Stimulated activated naive B cell treated with anti-CD40 and anti-IgM and Interleukin-4, amounts not matched to agents 10 μg/mL and 1 μg/mL and 100 μg/mL, for 72 hours (primary cell): ENCODE measurements around the gene HSP90AB1.

ENCODE experiments used
- ATAC-seq, 2 donors: fragments of 150-1000 bp; cut with Tn5 transposase; replicated peaks; 2 replicates each; pipeline ENCODE4 v1.10.0; 2021; ENCODE audit warnings: moderate library complexity in 1 of 2
- DNase-seq: peaks from one replicate; pipeline ENCODE4 v3.0.0; 2021
- H3K27ac Mint-ChIP-seq: one replicate; pipeline ENCODE4 v1.8.0; 2022; ENCODE audit warnings: mild to moderate bottlenecking, mixed read lengths
- H3K27me3 Mint-ChIP-seq, 2 donors: one replicate each; pipeline ENCODE4 v1.8.0; 2022; ENCODE audit warnings: mixed read lengths in 2 of 2
- H3K36me3 Mint-ChIP-seq, 2 donors: one replicate each; pipeline ENCODE4 v1.8.0; 2022; ENCODE audit warnings: mixed read lengths in 2 of 2, mild to moderate bottlenecking in 1 of 2
- H3K4me1 Mint-ChIP-seq, 2 donors: one replicate each; pipeline ENCODE4 v1.8.0; 2022; ENCODE audit warnings: mixed read lengths in 2 of 2, mild to moderate bottlenecking in 1 of 2
- H3K4me3 Mint-ChIP-seq, 2 donors: one replicate each; pipeline ENCODE4 v1.8.0; 2022; ENCODE audit warnings: mild to moderate bottlenecking in 2 of 2, mixed read lengths in 2 of 2, moderate library complexity in 1 of 2
- H3K9me3 Mint-ChIP-seq, 2 donors: one replicate each; pipeline ENCODE4 v1.8.0; 2022; ENCODE audit warnings: mixed read lengths in 2 of 2, mild to moderate bottlenecking in 1 of 2

The HSP90AB1 gene

DNA sequence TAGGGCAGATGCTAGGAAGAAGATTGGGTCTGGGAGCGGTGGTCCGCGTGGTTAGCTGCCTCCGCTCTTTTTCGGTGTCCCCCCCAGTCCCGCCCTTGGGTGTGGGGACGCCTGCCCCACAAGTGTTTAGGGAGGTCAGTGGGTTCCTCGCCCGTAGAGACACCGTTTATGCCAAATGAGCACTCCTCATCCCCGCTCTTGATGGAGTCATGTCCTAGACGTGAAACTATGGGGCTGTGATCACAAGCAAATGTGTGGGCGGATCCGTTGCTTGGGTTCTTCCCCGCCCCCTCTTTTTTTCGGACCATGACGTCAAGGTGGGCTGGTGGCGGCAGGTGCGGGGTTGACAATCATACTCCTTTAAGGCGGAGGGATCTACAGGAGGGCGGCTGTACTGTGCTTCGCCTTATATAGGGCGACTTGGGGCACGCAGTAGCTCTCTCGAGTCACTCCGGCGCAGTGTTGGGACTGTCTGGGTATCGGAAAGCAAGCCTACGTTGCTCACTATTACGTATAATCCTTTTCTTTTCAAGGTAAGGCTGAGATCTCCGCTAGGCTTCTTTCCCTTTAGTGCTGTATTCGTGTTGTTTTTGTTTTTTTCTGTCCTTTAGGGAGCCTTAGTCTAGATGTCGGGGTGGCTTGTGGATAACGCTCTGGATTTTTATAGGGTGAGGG lies at the start of gene HSP90AB1:
Gene HSP90AB1 (plus strand): TSS at position 439 of the 675 bp plus-strand sequence. CDS start 1,529 bp downstream, outside the sequence.
- peak; percentile 97 for DNase-seq
- H3K4me1 Mint-ChIP-seq: peaks cover 41 to 61% of the 10 kb centered on the region in 2 donors
- H3K9me3 Mint-ChIP-seq: no peaks in the 10 kb centered on the region
- H3K27ac Mint-ChIP-seq: peak within 1 kb of the TSS; percentile 100
- peaks cover 44 to 55% of the 10 kb centered on the region in 2 donors for H3K36me3 Mint-ChIP-seq
- H3K27me3 Mint-ChIP-seq: peaks cover 0 to 5% of the 10 kb centered on the region in 2 donors
- H3K4me3 Mint-ChIP-seq: peak within 1 kb of the TSS; percentile 96 to 98
- peak; percentile 70 to 79 for ATAC-seq

DNA sequence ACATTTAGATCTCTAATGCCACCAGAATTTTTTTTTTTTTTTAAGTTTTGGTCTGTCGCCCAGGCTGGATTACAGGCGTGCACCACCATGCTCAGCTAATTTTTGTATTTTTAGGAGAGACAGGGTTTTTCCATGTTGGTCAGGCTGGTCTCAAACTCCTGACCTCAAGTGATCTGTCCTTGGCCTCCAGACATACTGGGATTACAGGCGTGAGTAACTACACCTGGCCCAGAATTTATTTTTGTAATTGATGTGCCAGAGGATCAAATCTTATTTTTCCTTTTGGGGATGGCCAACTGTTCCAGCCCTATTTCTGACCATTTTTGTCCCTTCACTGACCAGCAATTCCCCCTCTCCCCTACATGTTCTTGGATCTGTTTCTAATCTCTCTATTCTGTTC lies 48.2 kb upstream of the HSP90AB1 start:
- Mint-ChIP-seq H3K9me3 (no peaks in the 10 kb centered on the region), H3K27ac (no peak overlapping the region), H3K27me3 (peaks cover 8 to 20% of the 10 kb centered on the region in 2 donors), H3K4me1 (no peaks in the 10 kb centered on the region), H3K36me3 (no peaks in the 10 kb centered on the region), H3K4me3 (no peak overlapping the region)
- DNase-seq (no peak), ATAC-seq (no peak)

DNA sequence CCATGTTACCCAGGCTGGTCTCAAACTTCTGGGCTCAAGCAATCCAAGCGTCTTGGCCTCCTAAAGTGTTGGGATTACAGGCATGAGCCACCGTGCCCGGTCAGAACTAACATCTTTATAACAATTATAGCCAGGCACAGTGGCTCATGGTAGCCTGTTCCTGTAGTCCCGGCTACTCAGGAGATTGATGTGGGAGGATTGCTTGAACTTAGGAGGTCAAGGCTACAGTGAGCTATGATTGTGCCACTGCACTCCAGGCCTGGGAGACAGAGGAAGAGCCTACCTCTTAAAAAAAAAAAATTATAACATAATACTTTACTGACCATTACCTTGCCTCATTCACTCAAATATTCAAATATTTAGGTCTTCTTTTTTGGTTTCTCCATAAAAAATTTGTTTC lies 47.0 kb upstream of the HSP90AB1 start:
- Mint-ChIP-seq H3K27ac (no peak overlapping the region), H3K4me3 (no peak overlapping the region), H3K4me1 (no peaks in the 10 kb centered on the region), H3K36me3 (no peaks in the 10 kb centered on the region), H3K27me3 (peaks cover 4 to 11% of the 10 kb centered on the region in 2 donors), H3K9me3 (no peaks in the 10 kb centered on the region)
- DNase-seq (no peak), ATAC-seq (no peak)

DNA sequence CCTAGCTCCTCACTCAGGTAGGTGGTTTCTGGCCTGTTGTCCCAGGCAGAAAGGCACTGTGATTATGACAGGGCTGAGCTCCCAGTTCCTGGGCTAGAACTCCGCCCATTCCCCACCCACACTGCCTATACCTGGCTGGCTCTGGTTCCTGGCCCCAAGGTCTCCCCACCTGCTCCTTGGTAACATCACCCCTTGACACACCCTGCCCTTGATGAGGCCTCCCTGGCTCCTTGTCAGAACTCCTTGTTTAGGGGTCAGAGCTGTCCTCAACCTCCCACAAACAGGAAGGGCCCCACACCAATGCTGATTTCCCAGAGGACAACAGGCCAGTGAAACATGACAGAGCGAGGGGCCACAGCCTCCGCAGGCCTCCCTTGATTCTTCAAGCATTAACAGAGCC lies 45.7 kb upstream of the HSP90AB1 start:
- Mint-ChIP-seq H3K36me3 (no peaks in the 10 kb centered on the region), H3K27me3 (peaks cover 4 to 12% of the 10 kb centered on the region in 2 donors)
- no peak for ATAC-seq

DNA sequence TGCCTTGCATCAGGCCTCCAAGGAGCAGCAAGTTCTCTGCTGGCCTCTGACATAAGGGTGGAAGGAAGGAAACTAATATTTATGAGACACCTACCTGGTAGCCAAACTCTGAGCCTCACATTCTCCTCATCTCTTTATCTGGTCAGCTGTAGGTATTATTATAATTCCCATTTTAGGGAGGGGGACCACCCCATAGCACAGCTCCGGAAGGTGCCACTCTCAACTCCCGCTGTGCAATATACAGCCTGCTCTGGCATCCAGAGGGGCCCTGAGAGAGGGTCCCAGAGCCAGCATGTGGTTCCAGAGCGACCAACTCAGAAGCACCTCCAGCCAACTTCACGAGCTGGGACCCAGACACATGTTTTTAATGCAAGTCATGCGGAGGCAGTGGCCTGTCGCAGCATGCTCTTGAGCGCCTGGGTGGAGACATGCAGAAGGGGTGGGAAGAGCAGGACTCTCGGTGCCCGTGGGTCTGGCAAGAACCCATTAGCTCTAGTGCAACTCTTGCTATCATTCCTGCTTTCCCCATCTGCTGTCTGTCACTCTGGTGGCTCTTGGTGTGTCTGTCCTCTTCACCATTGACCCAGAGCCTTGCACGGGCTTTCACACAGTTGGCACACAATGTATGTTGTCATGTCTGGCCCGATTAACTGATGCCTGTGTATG lies 45.1 kb upstream of the HSP90AB1 start:
- H3K36me3 Mint-ChIP-seq: no peaks in the 10 kb centered on the region
- H3K27ac Mint-ChIP-seq: peak overlapping the region; percentile 39
- ATAC-seq (no peak), DNase-seq (no peak)
- H3K27me3 Mint-ChIP-seq: peaks cover 8 to 17% of the 10 kb centered on the region in 2 donors
- peaks cover 0 to 2% of the 10 kb centered on the region in 2 donors for H3K4me1 Mint-ChIP-seq
- H3K9me3 Mint-ChIP-seq: no peaks in the 10 kb centered on the region
- no peak overlapping the region for H3K4me3 Mint-ChIP-seq

More for the DNA sequence above, 45.7 kb upstream of the HSP90AB1 start:
- H3K4me1 Mint-ChIP-seq: no peaks in the 10 kb centered on the region
- no peak for DNase-seq
- no peak overlapping the region for H3K4me3 Mint-ChIP-seq
- H3K9me3 Mint-ChIP-seq: no peaks in the 10 kb centered on the region
- H3K27ac Mint-ChIP-seq: peak overlapping the region; percentile 39

DNA sequence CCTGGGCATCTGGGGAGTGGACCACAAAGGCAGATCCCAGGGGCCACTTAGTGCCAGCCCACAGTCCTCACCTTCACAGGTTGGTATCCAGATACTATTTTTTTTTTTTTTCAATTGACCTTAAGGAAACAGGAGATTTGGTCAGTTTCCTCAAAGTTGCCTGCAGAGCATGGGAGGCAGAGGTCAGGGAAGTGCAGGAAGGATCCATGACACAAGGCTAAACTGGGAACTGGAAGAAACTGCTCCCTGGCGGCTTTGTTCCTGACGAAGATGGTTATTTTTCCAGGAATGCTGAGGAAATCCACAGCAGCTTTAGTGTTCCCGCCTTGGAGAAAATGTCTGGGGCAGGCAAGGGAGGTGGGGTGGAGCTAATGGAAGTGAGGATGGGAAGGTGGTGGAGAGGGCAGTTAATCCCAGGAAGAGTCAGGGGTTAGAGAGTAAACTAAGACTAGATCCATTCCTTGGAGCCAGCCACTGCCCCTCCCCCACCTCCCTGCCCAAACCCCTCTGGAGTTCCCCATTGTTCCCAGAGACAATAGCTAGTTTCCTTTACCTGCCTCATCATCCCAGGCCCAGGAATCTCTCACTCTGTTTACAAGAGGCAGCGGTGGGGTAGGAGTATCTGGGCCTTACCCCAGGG lies 44.4 kb upstream of the HSP90AB1 start:
- H3K4me1 Mint-ChIP-seq: peaks cover 0 to 2% of the 10 kb centered on the region in 2 donors
- ATAC-seq (no peak), DNase-seq (no peak)
- H3K4me3 Mint-ChIP-seq: no peak overlapping the region
- H3K27ac Mint-ChIP-seq: no peak overlapping the region
- H3K27me3 Mint-ChIP-seq: peaks cover 8 to 18% of the 10 kb centered on the region in 2 donors
- no peaks in the 10 kb centered on the region for H3K36me3 Mint-ChIP-seq
- no peaks in the 10 kb centered on the region for H3K9me3 Mint-ChIP-seq

DNA sequence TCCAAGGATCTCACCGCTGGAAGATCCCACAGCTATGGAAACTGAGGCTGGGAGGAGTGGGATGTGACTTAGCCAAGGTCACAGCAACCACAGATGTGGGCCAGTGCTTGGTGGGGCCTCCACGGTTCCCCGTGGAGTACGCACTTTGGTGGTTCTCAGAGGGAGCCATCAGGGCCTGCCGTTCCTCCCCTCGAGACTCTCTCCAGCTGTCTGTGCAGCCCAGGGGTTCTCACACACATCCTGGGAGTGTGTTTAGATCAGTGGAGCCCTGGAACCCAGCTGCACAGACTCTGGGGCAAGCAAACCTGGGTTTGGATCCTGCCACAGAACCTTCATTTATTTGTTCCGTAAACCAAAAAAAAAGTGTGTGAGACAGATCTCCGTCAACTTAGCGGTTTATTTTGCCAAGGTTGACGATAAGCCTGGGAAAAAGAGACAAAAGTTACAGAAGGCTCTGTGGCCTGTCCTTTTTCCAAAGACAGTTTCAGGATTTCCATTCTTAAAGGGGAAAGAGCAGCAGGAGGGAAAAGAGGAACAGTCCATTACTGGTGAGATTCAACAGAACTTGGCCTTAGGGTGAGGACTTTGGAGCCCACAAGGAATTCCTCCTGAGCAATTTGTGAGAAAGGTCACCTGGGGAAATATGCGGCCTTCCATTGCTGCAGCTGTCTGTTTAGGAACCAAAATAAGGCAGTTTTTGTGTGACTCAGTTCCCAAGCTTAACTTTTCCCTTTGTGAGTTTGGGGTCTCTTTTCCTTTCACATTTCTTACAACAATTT lies 43.7 kb upstream of the HSP90AB1 start:
- H3K4me3 Mint-ChIP-seq: no peak overlapping the region
- H3K27ac Mint-ChIP-seq: no peak overlapping the region
- no peak for DNase-seq
- no peaks in the 10 kb centered on the region for H3K9me3 Mint-ChIP-seq
- no peak for ATAC-seq
- peaks cover 0 to 2% of the 10 kb centered on the region in 2 donors for H3K4me1 Mint-ChIP-seq
- H3K36me3 Mint-ChIP-seq: no peaks in the 10 kb centered on the region
- H3K27me3 Mint-ChIP-seq: peaks cover 8 to 18% of the 10 kb centered on the region in 2 donors

DNA sequence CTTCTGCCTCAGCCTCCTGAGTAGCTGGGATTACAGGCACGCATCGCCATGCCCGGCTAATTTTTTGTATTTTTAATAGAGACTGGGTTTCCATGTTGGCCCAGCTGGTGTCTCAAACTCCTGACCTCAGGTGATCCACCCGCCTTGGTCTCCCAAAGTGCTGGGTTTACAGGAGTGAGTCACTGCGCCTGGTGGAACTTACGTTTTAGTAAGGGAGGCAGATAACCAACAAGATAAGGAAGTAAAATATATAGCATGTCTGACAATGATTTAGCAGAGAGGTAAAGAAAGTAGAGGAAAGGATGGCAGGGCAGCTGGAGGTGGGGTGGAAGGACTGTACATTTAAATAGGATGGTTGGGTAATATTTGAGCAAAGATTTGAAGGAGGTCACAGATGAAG lies 42.9 kb upstream of the HSP90AB1 start:
- H3K4me1 Mint-ChIP-seq: peaks cover 0 to 2% of the 10 kb centered on the region in 2 donors
- ATAC-seq: no peak
- no peaks in the 10 kb centered on the region for H3K36me3 Mint-ChIP-seq
- H3K27me3 Mint-ChIP-seq: peaks cover 8 to 18% of the 10 kb centered on the region in 2 donors
- H3K27ac Mint-ChIP-seq: no peak overlapping the region
- no peak overlapping the region for H3K4me3 Mint-ChIP-seq
- H3K9me3 Mint-ChIP-seq: no peaks in the 10 kb centered on the region
- no peak for DNase-seq

DNA sequence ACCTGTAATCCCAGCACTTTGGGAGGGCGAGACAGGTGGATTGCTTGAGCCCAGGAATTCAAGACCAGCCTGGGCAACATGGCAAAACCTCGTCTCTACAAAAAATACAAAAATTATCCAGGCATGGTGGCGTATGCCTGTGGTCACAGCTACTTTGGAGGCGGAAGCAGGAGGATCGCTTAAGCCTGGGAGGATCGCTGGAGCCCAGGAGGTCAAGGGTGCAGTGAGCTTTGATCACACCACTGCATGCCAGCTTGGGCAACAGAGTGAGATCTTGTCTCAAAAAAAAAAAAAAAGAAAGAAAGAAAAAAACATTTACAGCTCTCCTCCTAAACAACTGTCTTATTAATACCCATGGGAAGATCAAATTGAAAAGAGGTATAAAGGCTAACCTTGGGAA lies 38.9 kb upstream of the HSP90AB1 start:
- ATAC-seq (no peak), DNase-seq (no peak)
- Mint-ChIP-seq H3K9me3 (no peaks in the 10 kb centered on the region), H3K27ac (no peak overlapping the region), H3K4me3 (no peak overlapping the region), H3K36me3 (no peaks in the 10 kb centered on the region), H3K27me3 (peaks cover 3 to 7% of the 10 kb centered on the region in 2 donors), H3K4me1 (peaks cover 0 to 2% of the 10 kb centered on the region in 2 donors)

DNA sequence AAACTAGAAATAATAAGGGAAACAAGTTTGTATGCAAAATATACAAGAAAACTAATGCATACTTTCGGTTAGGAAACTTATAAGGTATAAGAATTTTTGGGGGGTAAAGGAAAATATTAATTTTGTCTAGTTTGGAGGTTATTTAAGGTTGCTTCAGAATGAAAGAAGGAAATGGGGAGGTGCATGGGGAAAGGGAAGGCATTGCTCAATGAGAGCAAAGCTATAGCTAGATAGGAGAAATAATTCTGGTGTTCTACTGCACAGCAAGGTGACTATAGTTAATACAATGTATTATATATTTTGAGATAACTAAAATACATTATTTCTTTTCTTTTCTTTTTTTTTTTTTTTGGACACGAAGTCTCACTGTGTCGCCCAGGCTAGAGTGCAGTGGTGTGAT lies 35.6 kb upstream of the HSP90AB1 start:
- Mint-ChIP-seq H3K36me3 (no peaks in the 10 kb centered on the region), H3K27me3 (peaks cover 6 to 8% of the 10 kb centered on the region in 2 donors), H3K27ac (no peak overlapping the region), H3K4me3 (no peak overlapping the region), H3K9me3 (no peaks in the 10 kb centered on the region), H3K4me1 (peaks cover 0 to 2% of the 10 kb centered on the region in 2 donors)
- DNase-seq: no peak
- no peak for ATAC-seq

DNA sequence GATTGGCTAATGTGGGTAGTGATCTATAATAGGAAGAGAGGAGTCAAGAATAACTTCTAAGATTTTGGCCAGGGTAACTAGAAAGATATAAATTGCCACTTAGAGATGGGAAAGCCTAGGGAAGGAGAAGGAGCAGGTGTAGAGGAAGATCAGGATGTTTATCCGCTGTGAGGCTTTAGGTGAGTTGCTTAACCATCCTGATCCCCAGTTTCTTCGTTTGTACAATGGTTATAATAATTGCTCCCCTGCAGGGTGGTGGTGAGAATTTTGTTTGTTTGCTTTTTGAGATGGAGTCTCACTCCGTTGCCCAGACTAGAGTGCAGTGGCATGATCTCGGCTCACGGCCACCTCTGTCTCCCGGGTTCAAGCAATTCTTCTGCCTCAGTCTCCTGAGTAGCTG lies 32.6 kb upstream of the HSP90AB1 start:
- no peak for ATAC-seq
- Mint-ChIP-seq H3K4me1 (peaks cover 9 to 13% of the 10 kb centered on the region in 2 donors), H3K9me3 (no peaks in the 10 kb centered on the region), H3K27ac (no peak overlapping the region), H3K36me3 (no peaks in the 10 kb centered on the region), H3K27me3 (peaks cover 3 to 4% of the 10 kb centered on the region in 2 donors), H3K4me3 (no peak overlapping the region)
- no peak for DNase-seq

DNA sequence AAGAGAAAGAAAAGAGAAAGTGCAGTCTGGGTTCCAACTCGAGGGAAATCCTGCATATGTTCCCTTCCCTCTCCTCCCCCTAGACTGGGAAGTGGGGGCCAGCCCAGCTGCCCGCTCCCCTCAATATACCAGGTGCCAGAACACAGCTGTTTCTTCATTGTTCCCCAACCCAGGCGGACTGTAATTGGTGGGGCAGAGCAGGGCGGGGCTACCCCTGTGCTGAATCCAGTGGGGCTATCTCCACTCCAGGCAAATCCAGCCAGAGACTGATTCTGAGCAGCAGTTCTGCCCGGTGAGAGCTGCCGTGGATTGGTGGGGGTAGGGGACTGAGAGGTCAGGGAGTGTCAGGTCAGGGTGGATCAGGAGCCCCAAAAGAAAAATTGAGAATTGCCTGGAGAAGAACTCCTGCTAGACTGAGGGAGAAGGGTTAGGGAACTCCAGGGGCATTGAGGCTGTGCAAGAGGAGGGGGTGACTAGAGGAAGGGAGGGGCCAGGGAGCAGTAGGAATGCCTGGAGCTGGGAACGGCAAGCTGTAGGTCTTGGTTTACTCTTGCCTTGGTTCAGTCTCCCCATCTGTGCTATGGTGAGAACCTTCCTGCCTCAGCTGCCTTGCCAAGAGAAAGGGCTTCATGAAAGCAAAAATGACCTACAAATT lies 30.1 kb upstream of the HSP90AB1 start, which contains the start of gene MYMX:
Gene MYMX (plus strand): TSS at position 250 of the 655 bp plus-strand sequence. CDS start 546 bp downstream, outside the sequence.
- no peak within 1 kb of the TSS for H3K27ac Mint-ChIP-seq
- no peak for ATAC-seq
- no peak within 1 kb of the TSS for H3K4me3 Mint-ChIP-seq
- H3K27me3 Mint-ChIP-seq: peaks cover 4 to 6% of the 10 kb centered on the region in 2 donors
- no peaks in the 10 kb centered on the region for H3K36me3 Mint-ChIP-seq
- H3K9me3 Mint-ChIP-seq: no peaks in the 10 kb centered on the region
- peaks cover 17 to 28% of the 10 kb centered on the region in 2 donors for H3K4me1 Mint-ChIP-seq
- DNase-seq: no peak

DNA sequence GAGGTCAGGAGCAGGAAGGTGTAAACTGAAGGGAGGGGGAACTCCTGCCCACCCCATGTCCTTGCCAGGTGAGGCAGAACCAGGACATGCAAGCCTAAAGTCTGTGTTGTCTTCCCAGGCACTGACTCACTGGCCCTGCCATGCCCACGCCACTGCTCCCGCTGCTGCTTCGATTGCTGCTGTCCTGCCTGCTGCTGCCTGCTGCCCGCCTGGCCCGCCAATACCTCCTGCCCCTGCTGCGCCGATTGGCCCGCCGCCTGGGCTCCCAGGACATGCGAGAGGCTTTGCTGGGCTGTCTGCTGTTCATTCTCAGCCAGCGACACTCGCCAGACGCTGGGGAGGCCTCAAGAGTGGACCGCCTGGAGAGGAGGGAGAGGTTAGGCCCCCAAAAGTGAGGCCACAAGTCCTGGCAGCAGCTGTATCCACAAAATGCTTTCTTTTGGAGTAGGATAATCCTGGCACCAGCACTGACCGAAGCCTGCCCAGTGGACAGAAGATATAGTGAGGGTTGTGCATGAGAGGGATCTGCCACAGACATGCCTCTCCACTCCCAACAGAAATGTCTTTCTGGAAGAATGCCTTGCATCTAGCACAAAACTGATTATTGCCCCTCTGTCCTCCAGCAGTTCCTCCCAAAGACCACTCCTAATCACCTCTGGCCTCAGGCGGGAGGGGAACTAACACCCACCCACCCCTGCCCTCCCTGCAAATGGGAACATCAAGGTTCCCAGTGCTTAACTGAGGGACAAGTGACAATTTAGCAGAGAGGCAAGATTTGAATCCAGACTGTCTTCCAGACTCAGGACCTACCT lies 29.4 kb upstream of the HSP90AB1 start:
- ATAC-seq (no peak), DNase-seq (no peak)
- H3K4me1 Mint-ChIP-seq: peaks cover 23 to 35% of the 10 kb centered on the region in 2 donors
- no peak overlapping the region for H3K27ac Mint-ChIP-seq
- H3K4me3 Mint-ChIP-seq: no peak overlapping the region
- H3K27me3 Mint-ChIP-seq: peaks cover 4 to 6% of the 10 kb centered on the region in 2 donors
- H3K36me3 Mint-ChIP-seq: no peaks in the 10 kb centered on the region
- no peaks in the 10 kb centered on the region for H3K9me3 Mint-ChIP-seq
